Stomach (tissue), 19 donors: ENCODE data around the gene RBMS3. TPM values are rescaled to one million over a fixed set of nuclear protein-coding genes. Genes with fewer than 3 reads are reported as not detected.
"Not testable (repeated sequence)": the region's sequence is repeated elsewhere in the genome, so short reads cannot be mapped to it uniquely, and the experiment has no call there.

ENCODE experiments used
- DNase-seq, 2 donors: peaks; one replicate each; pipeline versions ENCODE4 v3.0.0 to v3.0.0-alpha.2; 2013 to 2019
- H3K27ac ChIP-seq, 5 donors: fragments of 200-600 bp in 4 of 5; sonication (generic) in 4 of 5; one replicate each; pipeline ENCODE4 v1.5.1; 2013 to 2019; ENCODE audit warnings: mild to moderate bottlenecking in 1 of 5, moderate library complexity in 1 of 5
- H3K27me3 ChIP-seq, 3 donors: fragments of 200-600 bp; sonication (generic); one replicate each; pipeline ENCODE4 v1.5.1; 2017 to 2019; ENCODE audit warnings: mixed run types in 1 of 3
- H3K36me3 ChIP-seq, 4 donors: fragments of 200-600 bp; sonication (generic); 1 replicate in 3 of 4; 2 replicates in 1 of 4; pipeline ENCODE4 v1.5.1; 2016 to 2019
- H3K4me1 ChIP-seq, 4 donors: fragments of 200-600 bp; sonication (generic); one replicate each; pipeline ENCODE4 v1.5.1; 2016 to 2019
- H3K4me3 ChIP-seq, 4 donors: fragments of 200-600 bp; sonication (generic) in 3 of 4; one replicate each; pipeline ENCODE4 v1.5.1; 2016 to 2019; ENCODE audit warnings: mild to moderate bottlenecking in 1 of 4
- H3K9me3 ChIP-seq, 4 donors: fragments of 200-600 bp; sonication (generic); one replicate each; pipeline ENCODE4 v1.5.1; 2016 to 2019
- EP300 ChIP-seq: sonication (generic); formaldehyde crosslinking; IDR thresholded peaks from one replicate; pipeline ENCODE4 v1.6.1; 2017; ENCODE audit warnings: antibody characterized with exemption
- POLR2A ChIP-seq, 4 donors: fragments of 450-650 bp; IDR thresholded peaks; one replicate each; pipeline ENCODE4 v1.6.1; 2016; ENCODE audit warnings: antibody characterized with exemption in 4 of 4, control low read depth in 2 of 4, mild to moderate bottlenecking in 1 of 4, moderate library complexity in 1 of 4
- POLR2AphosphoS5 ChIP-seq, 3 donors: sonication (generic); formaldehyde crosslinking; IDR thresholded peaks; one replicate each; pipeline ENCODE4 v1.6.1; 2016; ENCODE audit warnings: antibody characterized with exemption in 3 of 3
- WGBS, 5 donors: extraction: QIAGEN DNeasy Blood & Tissue Kit in 3 of 5; methylation state at CpG; one replicate each; pipeline versions ENCODE4 v1.1.5 to v1.1.7; 2013 to 2018; 5-methylcytosine and 5-hydroxymethylcytosine counted together
- intact Hi-C: fragments of 100-400 bp; cut with DNase I; formaldehyde crosslinking; loops from one replicate; pipeline ENCODE4 v1.15.1; 2023; ENCODE audit warnings: low total_unique reads
- long read RNA-seq, 10 donors: transcript quantifications; one replicate each; lab custom pipeline, GENCODE V29; 2026
- polyA plus RNA-seq, 3 donors: library from polyadenylated mRNA; stranded (reverse); fragments of 200-250 nt; gene quantifications; one replicate each; pipeline ENCODE4 v1.2.3, GENCODE V29; 2013
- total RNA-seq, 5 donors: library from RNA; depleted of rRNA; stranded (reverse); fragments of >200 nt; gene quantifications; one replicate each; pipeline versions ENCODE4 v1.1.0 to v1.2.3, GENCODE V29; 2014 to 2016
- TF ChIP-seq, protein P1 (sequence below), 7 experiments: fragments of 450-650 bp in 4 of 7; fragments of 200-600 bp in 3 of 7; sonication (generic) in 3 of 7; IDR thresholded peaks; one replicate each; pipeline ENCODE4 v1.5.1; 2016 to 2019; ENCODE audit warnings: antibody characterized with exemption in 7 of 7, control low read depth in 2 of 7, mild to moderate bottlenecking in 1 of 7
- donor health status: healthy with polysubstance abuse.
- donor health status: Bipolar disorder and iron deficiency.
- donor health status: healthy.

Gene RBMS3
- total RNA-seq (100 to 1,000 TPM in 1 of 5 donors, 10 to 100 TPM in 3, 1 to 10 TPM in 1; 8.4 to 103 (median 32.1) TPM), polyA plus RNA-seq (1 to 10 TPM; 2.0 to 3.8 (median 3.7) TPM)
- long read RNA-seq, donor 1, partial matches to known transcripts, result 9 of 10 reads
- long read RNA-seq, donor 1, other reads (novel, unspliced or antisense), result 0 of 10 reads
- long read RNA-seq, donor 2, partial matches to known transcripts, result 22 of 25 reads
- long read RNA-seq, donor 2, other reads (novel, unspliced or antisense), result 0 of 25 reads
- long read RNA-seq, donor 3, result 0 reads
- long read RNA-seq, donor 4, result 0 reads
- long read RNA-seq, donor 5, result 0 reads
- long read RNA-seq, donor 6, result 0 reads
- long read RNA-seq, donor 7, partial matches to known transcripts, result 0 of 1 reads
- long read RNA-seq, donor 7, other reads (novel, unspliced or antisense), result 0 of 1 reads
- long read RNA-seq, donor 8, partial matches to known transcripts, result 6 of 10 reads
- long read RNA-seq, donor 8, other reads (novel, unspliced or antisense), result 0 of 10 reads
- long read RNA-seq, donor 9, partial matches to known transcripts, result 11 of 13 reads
- long read RNA-seq, donor 9, other reads (novel, unspliced or antisense), result 0 of 13 reads
- long read RNA-seq, donor 10, result 0 reads

DNA sequence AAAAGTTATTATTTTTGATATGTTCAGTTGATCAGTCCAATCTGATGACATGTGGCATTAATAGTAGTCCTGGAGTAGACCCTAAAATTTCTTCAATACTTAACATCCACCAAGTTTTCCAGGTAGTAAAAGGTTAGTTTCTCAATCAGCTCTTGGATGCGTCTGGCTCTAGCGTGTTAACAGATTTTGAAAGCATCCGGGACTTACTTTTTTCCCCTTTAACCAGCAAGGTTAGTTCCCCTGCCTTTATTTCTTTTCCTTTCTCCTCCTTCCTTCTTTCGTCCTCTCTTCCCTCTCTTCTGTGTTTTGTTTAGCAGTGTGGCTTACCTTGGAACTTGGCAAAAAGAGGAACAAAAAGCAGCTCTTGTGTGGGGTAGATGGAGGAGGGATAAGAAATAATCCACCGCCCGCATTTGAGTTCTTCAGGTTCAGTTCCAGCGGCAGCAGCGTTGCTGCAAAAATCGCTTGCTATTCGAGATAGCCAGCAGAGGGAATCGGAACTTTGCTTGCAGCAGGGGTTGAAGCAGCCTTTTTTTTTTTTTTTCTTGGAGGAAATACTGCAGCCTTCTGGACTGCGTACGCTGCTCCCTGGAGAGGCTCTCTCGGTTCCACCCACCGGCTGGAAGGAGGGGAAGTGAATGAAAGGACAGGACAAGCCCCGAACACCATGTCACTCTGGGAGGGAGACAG is at the start of gene RBMS3:
TSS of gene RBMS3 (plus strand) at position 668 of the 690 bp plus-strand sequence.
- peak within 1 kb of the TSS; percentile 44 to 54 (median 51) for H3K4me3 ChIP-seq
- H3K36me3 ChIP-seq, result no peaks in the 10 kb centered on the region
- WGBS, 5 donors, result 1 to 4% (median 3%) methylated on average over 16 of the region's 16 CpGs
- TF ChIP-seq, protein P1, sequence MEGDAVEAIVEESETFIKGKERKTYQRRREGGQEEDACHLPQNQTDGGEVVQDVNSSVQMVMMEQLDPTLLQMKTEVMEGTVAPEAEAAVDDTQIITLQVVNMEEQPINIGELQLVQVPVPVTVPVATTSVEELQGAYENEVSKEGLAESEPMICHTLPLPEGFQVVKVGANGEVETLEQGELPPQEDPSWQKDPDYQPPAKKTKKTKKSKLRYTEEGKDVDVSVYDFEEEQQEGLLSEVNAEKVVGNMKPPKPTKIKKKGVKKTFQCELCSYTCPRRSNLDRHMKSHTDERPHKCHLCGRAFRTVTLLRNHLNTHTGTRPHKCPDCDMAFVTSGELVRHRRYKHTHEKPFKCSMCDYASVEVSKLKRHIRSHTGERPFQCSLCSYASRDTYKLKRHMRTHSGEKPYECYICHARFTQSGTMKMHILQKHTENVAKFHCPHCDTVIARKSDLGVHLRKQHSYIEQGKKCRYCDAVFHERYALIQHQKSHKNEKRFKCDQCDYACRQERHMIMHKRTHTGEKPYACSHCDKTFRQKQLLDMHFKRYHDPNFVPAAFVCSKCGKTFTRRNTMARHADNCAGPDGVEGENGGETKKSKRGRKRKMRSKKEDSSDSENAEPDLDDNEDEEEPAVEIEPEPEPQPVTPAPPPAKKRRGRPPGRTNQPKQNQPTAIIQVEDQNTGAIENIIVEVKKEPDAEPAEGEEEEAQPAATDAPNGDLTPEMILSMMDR (IDR thresholded peaks at IDR 0.05), result peak in 4 of 7 experiments; percentile 27 to 44 (median 30)
- TF ChIP-seq POLR2AphosphoS5 (IDR thresholded peaks at IDR 0.05) (peak; percentile 59 to 82 (median 71)), POLR2A (IDR thresholded peaks at IDR 0.05) (no peak)
- H3K27ac ChIP-seq, result peak within 1 kb of the TSS; percentile 72 to 83 (median 80)
- H3K9me3 ChIP-seq, result no peaks in the 10 kb centered on the region
- no peaks in the 10 kb centered on the region for H3K27me3 ChIP-seq
- peaks cover 0 to 37% (median 9%) of the 10 kb centered on the region in 4 donors for H3K4me1 ChIP-seq
- DNase-seq, result peak; percentile 58 to 96
- intact Hi-C loops, result no loop called here

DNA sequence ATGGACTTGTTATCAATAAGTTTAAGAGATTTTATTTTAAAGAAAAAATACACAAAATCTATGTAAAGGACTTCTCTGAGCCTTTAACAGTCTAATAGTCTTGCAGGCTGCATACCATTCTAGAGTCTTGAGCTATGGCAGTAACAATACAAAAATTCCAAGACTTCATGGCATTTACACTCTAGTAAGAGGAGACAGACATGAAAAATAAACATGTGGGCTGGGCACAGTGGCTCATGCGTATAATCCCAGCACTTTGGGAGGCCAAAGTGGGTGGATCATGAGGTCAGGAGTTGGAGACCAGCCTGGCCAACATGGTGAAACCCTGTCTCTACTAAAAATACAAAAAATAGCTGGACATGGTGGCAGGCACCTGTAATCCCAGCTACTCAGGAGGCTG is 47.7 kb upstream of the RBMS3 start:
- H3K36me3 ChIP-seq, H3K4me3 ChIP-seq, DNase-seq, H3K27me3 ChIP-seq, H3K4me1 ChIP-seq, H3K27ac ChIP-seq, H3K9me3 ChIP-seq, intact Hi-C loops: not testable (repeated sequence)
- 0 to 45% (median 0%) methylated on average over 1 of the region's 1 CpG for WGBS, 5 donors

DNA sequence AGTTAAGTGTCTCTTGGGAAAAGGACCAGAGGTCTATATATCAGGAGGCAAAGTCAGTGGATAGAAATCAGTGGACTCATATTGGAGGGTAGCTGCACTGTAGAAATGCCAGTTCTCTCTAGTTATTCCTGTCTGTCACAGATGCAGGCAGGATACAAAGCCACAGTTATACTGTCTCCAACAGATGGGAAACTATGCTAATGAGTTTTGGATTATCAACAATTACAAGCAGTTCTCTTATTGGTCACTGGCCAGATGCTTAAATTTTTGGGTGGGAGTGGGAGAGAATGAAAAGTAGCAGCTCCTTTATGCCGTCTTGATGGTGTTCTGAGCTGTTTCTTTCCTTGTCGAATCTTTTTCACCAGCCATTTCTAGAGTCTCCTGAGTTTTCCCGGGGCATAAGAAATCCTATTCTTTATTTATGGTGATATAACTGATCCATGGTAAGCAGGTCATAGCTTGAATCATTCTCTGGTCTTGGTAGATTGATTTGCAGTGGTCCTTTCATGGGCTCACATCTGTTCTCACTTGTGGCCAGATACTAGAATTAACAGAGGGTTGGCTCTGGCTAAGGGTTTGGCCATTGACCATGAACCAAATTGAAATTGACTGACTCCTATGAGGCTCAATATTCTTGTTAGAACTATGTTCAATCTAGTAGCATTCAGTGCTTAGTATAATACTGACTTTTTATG is 44.6 kb upstream of the RBMS3 start:
- H3K9me3 ChIP-seq, result peaks cover 0 to 4% (median 0%) of the 10 kb centered on the region in 4 donors
- H3K4me3 ChIP-seq, result no peak overlapping the region
- no peak for TF ChIP-seq EP300
- TF ChIP-seq, protein P1 (IDR thresholded peaks at IDR 0.05), result no peak
- TF ChIP-seq POLR2A (IDR thresholded peaks at IDR 0.05), result no peak
- TF ChIP-seq POLR2AphosphoS5 (IDR thresholded peaks at IDR 0.05), result no peak
- H3K4me1 ChIP-seq, result no peaks in the 10 kb centered on the region
- H3K27ac ChIP-seq, result no peak overlapping the region
- intact Hi-C loops, result no loop called here
- H3K36me3 ChIP-seq, result no peaks in the 10 kb centered on the region
- DNase-seq, result peak in 1 of 2 donors; percentile 6
- H3K27me3 ChIP-seq, result no peaks in the 10 kb centered on the region
- 55 to 94% (median 91%) methylated on average over 3 of the region's 3 CpGs for WGBS, 5 donors

DNA sequence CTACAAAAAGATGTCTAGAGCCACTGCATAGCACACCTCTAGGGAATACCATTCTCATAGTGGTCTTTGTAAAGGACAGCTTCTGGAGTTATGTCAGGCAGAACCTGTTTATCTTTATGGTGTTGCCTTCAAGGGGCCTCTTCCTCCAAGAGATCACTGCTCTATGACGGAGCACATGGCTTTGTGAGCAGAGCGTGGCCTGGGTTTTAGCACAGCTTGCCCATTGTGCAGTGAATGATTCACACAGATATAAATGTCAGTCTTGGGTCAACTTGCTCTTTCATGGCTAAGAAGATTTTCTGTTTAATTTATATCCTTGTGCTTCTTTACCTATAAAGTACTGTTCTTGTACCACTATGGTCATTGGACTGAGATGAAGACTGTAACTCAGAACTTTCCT is 41.5 kb upstream of the RBMS3 start:
- TF ChIP-seq EP300 (no peak), POLR2AphosphoS5 (IDR thresholded peaks at IDR 0.05) (no peak), POLR2A (IDR thresholded peaks at IDR 0.05) (no peak)
- TF ChIP-seq, protein P1 (IDR thresholded peaks at IDR 0.05), result no peak
- intact Hi-C loops, result no loop called here
- Histone ChIP-seq H3K27me3 (no peaks in the 10 kb centered on the region), H3K9me3 (peaks cover 0 to 6% (median 0%) of the 10 kb centered on the region in 4 donors), H3K27ac (no peak overlapping the region), H3K4me3 (no peak overlapping the region), H3K4me1 (no peaks in the 10 kb centered on the region), H3K36me3 (no peaks in the 10 kb centered on the region)
- no peak for DNase-seq
- WGBS, 5 donors, result 84 to 97% (median 94%) methylated on average over 2 of the region's 2 CpGs
